GM19239 (cell line): ENCODE results near the gene TNFRSF17.
A peak's percentile ranks its signal among the peaks of the same experiment; 100 is the strongest.
"Not testable (repeated sequence)": the region's sequence is repeated elsewhere in the genome, so short reads cannot be mapped to it uniquely, and the experiment has no call there.

Experiments
- DNase-seq: peaks from one replicate; pipeline ENCODE4 v3.0.0; 2011; ENCODE audit warnings: low spot score; ENCODE audit not compliant: insufficient read length
- FAIRE-seq: peaks from 2 replicates; lab custom pipeline; 2011; peaks lifted over from hg19 to GRCh38; lab: Jason Lieb, UNC

TNFRSF17 gene

DNA sequence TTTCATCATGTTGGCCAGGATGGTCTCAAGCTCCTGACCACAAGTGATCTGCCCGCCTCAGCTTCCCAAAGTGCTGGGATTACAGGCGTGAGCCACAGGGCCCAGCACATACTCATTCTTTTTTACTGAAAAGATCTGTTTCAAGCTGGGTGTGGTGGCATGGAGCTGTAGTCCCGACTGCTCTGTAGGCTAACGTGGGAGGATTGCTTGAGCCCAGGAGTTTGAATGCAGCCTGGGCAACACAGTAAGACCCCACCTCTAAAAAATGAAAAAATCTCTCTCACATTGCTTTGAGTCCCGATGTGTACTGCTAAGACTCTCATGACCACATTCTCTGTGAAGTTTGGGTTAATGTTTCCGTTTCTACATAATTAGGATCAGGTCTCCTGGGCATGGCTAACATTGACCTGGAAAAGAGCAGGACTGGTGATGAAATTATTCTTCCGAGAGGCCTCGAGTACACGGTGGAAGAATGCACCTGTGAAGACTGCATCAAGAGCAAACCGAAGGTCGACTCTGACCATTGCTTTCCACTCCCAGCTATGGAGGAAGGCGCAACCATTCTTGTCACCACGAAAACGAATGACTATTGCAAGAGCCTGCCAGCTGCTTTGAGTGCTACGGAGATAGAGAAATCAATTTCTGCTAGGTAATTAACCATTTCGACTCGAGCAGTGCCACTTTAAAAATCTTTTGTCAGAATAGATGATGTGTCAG, 2.3 kb downstream of the TNFRSF17 start:
- no peak for FAIRE-seq

DNA sequence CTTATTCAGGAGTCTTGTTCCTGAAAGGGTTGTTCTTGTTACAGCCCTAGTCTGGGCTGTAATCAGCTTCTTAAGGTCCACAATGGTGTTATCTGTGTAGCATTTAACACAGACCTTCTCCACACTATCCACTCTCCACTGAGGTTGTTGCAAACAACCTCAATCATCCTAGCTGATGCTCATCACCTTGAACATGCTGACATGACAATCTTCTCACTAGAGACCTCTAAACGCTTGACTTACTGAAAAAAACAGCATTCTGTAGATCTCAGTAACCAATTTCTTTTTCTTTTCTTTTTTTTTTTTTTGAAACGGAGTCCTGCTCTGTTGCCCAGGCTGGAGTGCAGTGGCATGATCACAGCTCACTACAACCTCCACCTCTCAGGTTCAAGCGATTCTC, 3.6 kb downstream of the TNFRSF17 start:
- FAIRE-seq (no peak), DNase-seq (no peak)

More for the DNA sequence above, 2.3 kb downstream of the TNFRSF17 start:
- no peak for DNase-seq

DNA sequence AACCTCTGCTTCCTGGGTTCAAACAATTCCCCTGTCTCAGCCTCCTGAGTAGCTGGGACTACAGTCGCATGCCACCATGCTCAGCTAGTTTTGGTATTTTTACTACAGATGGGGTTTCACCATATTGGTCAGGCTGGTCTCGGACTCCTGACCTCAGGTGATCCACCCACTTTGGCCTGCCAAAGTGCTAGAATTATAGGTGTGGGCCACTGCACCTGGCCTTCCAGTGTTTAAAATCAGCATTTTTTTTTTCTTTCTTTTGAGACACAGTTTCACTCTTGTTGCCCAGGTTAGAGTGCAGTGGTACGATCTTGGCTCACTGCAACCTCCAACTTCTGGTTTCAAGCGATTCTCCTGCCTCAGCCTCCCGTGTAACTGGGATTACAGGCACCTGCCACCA, 5.3 kb downstream of the TNFRSF17 start:
- not testable (repeated sequence) for DNase-seq, FAIRE-seq

DNA sequence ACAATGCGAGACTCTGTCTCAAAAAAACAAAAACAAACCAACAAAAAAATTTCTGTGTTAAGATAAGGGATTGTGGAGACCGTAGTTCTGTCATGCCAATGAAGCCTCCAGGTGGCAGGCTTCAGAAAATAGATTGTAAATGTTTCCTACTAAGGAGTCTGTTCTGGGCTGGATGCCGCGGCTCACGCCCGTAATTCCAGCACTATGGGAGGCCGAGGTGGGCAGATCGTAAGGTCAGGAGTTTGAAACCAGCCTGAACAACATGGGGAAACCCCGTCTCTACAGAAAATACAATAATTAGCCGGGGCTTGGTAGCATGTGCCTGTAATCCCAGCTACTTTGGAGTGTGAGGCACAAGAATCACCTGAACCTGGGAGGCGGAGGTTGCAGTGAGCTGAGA, 7.1 kb downstream of the TNFRSF17 start:
- FAIRE-seq (no peak), DNase-seq (no peak)

DNA sequence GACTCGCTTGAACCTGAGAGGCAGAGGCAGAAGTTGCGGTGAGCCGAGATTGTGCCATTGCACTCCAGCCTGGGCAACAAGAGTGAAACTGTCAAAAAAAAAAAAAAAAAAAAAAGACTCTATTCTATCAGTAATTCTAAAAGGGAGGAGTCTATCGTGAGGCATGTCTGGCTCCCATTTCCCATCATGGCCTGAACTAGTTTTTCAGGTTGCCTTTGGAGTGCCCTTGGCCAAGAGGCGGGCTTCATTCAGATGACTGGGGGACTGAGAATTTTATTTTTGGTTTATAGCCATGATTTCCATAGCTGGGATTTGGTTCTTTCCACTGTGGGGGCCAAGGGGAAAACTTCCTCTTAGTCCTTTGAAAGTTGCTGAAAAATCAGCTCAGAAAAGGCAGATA, 8.1 kb downstream of the TNFRSF17 start:
- FAIRE-seq, result no peak
- DNase-seq, result no peak

DNA sequence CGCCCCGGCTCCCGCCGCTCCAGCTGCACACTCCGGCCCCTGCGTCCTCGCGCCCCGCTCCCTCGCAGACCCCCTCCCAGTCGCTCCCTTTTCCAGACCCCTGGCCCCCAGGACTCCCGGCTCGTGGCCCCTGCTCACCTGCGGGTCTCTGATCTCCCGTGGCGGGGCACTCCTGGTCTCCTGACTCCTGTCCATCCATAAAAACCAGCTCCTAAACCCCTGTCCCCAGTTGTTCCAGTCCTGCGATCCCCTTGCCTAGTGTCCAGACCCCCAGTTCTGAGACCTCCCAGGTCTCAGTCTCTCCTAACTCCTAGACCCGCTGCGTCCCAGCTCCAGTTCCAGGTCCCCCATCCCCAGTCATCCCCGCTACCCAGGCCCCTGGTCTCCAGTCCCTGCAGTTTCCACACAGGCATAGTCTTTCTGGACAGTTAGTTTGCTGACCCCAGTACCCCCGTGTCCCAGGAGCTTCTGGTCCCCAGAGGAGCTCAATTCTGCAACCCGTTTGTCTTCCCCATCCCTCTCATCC, 11.9 kb downstream of the TNFRSF17 start:
- FAIRE-seq (no peak), DNase-seq (no peak)

DNA sequence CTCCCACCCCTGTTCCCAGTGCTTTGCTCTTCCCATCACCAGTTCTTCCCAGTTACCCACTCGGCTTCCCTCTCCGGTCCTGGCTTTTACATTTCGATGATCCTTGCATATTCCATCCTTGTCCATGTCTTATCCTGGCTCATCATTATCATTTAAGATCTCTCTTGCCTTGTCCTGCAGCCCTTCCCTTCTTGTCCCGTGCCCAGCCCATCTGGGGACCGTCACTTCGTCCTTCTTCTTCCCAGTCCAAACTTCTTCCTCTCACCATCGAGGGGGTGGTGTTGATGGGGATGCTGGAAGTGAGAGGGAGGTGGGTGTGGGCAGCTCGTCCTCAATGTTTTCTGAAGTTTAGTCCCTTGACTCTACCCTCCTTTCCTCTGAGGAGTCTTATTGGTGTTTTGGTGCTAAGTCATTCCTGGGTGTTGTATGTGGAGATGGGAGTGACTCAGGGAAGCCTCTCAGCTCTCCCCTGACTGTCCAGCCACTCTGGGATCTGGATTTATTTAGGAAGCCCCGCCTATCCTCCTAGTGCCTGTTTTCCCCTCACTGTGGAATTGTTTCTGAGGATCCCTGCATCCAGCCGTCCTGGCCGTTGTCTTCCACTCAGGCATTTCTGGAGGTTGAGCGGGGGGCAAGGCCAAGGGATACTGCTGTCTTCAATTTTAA, 12.5 kb downstream of the TNFRSF17 start:
- FAIRE-seq (no peak), DNase-seq (no peak)

DNA sequence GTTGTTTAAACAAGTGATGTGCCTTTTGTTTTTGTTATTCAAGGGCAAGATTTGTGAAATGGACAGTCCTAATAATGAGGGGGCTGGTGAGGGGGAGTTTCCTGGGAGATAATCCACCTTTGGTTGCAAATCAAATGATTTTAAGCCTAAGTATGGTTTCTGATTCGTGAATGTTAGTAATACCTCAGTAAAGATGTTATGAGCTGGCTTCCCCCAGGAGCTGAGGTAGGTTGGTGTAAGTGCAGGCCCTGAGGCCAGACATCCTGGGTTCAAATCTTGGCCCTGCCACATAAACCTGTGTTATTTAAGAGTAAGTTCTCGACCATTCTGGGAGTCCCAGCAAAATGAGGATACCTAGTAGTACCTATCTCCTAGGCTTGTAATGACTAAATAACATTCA, 13.1 kb downstream of the TNFRSF17 start:
- peak; percentile 53 for FAIRE-seq

DNA sequence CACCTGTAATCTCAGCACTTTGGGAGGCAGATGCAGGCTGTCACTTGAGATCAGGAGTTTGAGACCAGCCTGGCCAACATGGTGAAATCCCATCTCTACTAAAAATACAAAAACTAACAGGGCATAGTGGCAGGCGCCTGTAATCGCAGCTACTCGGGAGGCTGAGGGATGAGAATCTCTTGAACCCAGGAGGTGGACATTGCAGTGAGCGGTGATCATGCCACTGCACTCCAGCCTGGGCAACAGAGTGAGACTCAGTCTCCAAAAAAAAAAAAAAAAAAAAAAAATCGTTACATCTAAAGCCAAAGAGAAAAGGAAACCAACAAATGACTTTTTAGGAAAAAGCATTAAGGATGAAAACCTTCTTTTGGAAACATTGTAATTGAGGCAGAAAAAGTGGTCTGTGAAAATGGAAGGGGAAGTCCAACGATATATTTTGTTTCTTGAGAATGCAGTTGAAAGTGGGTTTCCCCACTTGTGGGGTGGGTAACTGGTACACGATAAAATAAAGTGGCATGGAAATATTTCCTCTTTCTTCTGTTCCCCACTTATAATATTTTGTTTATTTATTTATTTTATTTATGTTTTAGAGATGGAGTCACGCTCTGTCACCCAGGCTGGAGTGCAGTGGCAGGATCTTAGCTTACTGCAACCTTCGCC, 14.1 kb downstream of the TNFRSF17 start:
- FAIRE-seq (no peak), DNase-seq (no peak)

More for the DNA sequence above, 13.1 kb downstream of the TNFRSF17 start:
- no peak for DNase-seq

DNA sequence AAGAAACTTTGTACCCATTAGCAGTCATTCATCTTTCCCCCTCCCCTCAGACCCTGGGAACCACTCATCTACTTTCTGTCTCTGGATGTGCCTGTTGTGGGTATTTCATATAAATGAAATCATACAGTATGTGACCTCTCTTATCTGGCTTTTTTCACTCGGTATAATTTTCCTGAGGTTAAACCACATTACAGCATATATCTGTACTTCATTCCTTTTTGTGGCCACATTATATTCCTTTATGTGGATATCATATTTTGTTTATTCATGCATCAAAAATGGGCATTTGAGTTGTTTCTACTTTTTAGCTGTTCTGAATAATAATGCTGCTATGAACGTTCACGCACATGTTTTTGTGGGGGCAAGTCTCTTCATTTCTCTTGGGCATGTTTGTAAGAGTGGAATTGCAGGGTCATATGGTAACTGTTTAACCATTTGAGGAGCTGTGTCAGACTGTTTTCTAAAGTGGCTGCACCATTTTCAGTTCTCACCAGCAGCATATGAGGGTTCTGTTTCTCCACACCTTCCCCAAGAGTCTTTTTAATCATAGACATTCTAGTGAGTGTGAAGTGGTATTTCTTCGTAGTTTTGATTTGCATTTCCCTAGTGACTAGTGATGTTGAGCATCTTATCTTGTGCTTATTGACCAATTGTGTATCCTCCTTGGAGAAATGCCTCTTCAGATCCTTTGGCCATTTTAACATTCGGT, 15.3 kb downstream of the TNFRSF17 start:
- peak; percentile 89 for FAIRE-seq
- no peak for DNase-seq

DNA sequence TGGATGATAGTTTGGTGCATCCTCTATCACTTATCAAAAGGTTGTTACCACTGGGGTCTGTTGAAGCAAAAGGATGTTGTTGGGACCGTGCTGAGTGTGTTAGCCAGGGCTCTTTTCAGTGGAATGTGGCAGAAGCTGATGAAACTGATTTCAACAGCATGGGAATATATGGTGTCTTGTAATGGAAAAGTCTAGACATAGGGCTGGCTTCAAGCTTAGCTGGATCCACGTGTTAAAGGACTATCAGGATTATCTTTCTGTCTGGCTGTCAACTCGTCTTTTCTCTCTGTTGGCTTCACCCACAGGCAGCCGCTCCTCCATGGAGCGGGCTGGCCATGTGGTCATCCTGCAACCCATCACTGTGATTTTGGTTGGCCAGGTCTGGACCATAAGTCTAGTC, 20.2 kb downstream of the TNFRSF17 start:
- FAIRE-seq (no peak), DNase-seq (no peak)

DNA sequence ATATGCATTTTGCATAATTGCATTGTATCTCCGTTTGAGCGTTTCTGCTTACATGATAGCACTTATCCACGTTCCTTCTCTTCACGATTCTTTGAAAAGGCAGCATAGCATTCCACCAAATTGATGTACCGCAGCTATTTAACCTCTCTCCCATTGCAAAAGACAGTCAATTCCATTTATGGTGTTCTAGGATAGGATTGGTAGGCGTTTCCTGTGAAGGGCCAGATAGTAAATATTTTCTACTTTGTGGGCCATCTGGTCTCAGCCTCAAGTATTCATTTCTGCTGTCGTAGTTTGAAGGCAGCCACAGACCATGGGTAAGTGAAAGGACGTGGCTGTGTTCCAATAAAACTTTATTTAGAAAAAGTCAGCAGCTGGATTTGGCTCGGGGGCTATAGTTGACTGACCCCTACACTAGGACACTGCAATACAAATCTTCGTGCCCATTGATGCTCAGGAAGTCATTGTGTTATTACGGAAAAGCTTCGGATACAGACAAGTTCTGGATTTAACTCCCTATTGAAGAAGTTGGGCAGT, 21.6 kb downstream of the TNFRSF17 start:
- DNase-seq, result no peak
- FAIRE-seq, result no peak

DNA sequence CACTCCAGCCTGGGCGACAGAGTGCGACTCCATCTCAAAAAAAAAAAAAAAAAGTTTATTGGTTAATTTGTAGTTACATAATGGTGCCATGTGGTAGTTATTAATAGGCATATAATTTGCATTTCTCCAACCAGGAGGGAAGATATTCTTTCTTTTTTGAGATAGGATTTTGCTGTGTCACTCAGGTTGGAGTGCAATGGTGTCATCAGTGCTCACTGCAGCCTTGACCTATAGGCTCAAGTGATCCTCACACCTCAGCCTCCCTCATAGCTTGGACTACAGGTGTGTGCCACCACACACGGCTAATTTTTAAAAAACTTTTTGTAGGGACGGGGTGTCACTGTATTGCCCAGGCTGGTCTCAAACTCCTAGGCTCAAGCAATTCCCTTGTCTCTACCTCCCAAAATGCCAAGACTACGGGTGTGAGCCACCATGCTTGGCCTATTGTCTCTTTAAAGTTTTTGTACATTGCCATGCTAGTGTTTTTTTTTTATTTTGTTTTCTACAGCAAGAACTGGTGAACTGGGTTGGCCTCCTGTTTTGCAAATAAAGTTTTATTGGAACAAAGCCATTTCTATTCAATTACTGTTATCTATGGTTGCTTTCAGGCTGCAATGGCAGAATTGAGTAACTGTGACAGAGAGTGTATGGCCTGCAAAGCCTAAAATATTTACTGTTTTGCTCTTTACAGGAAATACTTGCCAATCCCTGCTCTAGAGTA, 23.4 kb downstream of the TNFRSF17 start:
- no peak for DNase-seq

DNA sequence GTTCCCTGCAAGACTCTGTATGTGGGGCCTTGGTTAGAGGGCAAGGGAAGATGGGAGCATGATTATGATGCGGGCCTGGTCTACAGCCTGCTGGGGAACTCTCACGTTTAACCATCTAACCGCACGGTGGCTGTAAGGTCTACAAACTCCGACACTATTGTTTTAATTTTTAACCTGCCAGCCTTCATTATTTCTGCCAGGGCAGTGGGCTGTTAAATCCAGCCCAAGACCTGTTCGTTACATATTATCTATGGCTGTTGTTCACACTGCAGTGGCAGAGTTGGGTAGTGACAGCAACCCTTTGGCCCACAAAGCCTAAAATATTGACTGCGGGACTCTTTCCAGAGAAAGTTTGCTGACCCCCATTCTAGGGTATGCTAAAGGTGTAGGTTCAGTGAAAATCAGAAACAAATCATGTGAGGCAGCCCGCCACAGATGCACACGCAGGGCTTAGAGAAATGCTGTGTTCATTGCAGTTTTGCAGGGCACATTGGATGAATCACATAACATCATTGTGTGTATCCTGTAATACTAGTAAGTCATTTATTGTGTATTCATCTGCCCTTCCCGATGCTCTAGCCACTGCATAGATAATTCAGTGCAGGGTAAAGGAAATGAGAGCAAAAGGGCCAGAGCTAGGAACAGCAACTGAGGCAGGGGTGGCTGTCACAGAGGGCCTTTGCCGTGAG, 25.8 kb downstream of the TNFRSF17 start:
- DNase-seq, result no peak
- FAIRE-seq, result peak; percentile 88

More for the DNA sequence above, 23.4 kb downstream of the TNFRSF17 start:
- no peak for FAIRE-seq

DNA sequence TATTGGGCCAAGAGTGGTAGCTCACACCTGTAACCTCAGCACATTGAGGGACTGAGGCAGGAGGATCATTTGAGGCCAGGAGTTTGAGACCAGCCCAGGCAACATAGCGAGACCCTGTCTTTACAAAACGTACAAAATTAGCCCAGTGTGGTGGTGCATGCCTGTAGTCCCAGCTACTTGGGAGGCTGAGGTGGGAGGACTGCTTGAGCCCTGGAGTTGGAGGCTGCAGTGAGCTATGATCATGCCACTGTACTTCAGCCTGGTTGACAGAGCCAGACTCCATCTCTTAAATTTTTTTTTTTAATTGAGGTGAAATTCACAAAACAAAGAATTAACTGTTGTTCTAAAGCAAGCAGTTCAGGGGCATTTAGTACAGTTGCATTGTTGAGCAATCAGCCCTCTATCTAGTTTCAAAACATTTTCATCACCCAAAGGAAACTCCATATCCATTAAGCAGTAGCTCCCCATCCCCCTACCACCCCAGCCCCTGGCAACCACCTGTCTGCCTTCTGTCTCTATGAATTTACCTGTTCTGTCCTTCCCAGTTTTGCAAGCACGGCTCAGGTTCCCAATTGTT, 27.1 kb downstream of the TNFRSF17 start:
- no peak for FAIRE-seq
- no peak for DNase-seq

DNA sequence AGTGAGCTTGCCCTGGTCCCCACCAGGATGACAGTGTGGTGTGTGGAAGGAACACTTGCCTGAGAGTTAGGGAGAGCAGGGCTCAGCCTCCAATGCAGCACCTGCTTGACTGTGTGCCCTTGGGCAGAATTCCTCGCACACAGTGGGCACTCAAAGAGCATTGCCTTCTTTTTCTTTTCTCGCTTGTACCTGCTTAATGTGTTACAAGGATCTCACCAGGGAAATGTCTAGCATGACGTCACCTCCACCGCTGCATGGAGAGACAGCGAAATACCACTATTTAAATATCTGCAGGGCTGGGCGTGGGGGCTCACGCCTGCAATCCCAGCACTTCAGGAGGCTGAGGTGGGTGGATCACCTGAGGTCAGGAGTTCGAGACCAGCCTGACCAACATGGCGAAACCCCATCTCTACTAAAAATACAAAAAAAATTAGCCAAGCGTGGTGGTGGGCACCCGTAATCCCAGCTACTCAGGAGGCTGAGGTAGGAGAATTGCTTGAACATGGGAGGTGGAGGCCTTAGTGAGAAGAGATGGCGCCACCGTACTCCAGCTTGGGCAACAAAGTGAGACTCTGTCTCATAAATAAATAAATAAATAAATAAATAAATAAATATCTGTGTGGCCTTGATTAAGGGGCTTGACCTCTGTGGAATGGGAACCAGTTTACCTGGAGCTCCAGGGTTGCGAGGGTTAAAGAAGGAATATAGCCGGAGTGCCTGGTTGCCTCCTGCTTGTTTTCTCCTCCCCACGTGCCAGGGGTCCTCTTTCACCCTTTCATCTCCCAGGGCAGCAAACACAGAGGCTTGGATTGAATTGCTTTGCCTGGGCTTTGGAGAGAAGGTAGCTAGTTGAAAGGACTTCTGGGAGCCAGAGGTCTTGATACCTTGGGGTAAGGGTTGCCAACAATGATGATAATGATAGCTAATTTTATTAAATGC, 27.8 kb downstream of the TNFRSF17 start:
- FAIRE-seq, result no peak
- DNase-seq, result no peak
